Activated naive CD8-positive, alpha-beta T cell treated with anti-CD3 and anti-CD28 coated beads, Interleukin-2, amount 50 U/mL, for 24 hours (primary cell): Measurements from ENCODE around the gene AATF.

Experiments used
- ATAC-seq: fragments of 150-1000 bp; cut with Tn5 transposase; one replicate; pipeline ENCODE4 v1.10.0; 2021
- DNase-seq: peaks from one replicate; pipeline ENCODE4 v3.0.0; 2021
- H3K27ac Mint-ChIP-seq: one replicate; pipeline ENCODE4 v1.8.0; 2021; ENCODE audit warnings: mild to moderate bottlenecking, mixed read lengths
- H3K27me3 Mint-ChIP-seq: one replicate; pipeline ENCODE4 v1.8.0; 2021; ENCODE audit warnings: mixed read lengths
- H3K36me3 Mint-ChIP-seq: one replicate; pipeline ENCODE4 v1.8.0; 2021; ENCODE audit warnings: low read depth, mixed read lengths
- H3K4me1 Mint-ChIP-seq: one replicate; pipeline ENCODE4 v1.8.0; 2021; ENCODE audit warnings: mixed read lengths
- H3K4me3 Mint-ChIP-seq: one replicate; pipeline ENCODE4 v1.8.0; 2021; ENCODE audit warnings: mild to moderate bottlenecking, moderate library complexity, mixed read lengths
- H3K9me3 Mint-ChIP-seq: one replicate; pipeline ENCODE4 v1.8.0; 2021; ENCODE audit warnings: mixed read lengths

The AATF gene

GRCh38 chr17:36942631-36943125 is 6.1 kb upstream of the AATF start:
- Mint-ChIP-seq H3K9me3 (no peaks in the 10 kb centered on the region), H3K4me1 (peaks cover 30% of the 10 kb centered on the region), H3K36me3 (no peaks in the 10 kb centered on the region), H3K4me3 (no peak overlapping the region), H3K27ac (no peak overlapping the region), H3K27me3 (peaks cover 84% of the 10 kb centered on the region)
- DNase-seq (peak; percentile 18), ATAC-seq (no peak)

GRCh38 chr17:36943250-36944191 is 5.2 kb upstream of the AATF start:
- no peak for DNase-seq
- peak overlapping the region; percentile 19 for H3K4me3 Mint-ChIP-seq
- H3K36me3 Mint-ChIP-seq = peaks cover under 1% of the 10 kb centered on the region
- no peak for ATAC-seq
- H3K27ac Mint-ChIP-seq = no peak overlapping the region
- peaks cover 31% of the 10 kb centered on the region for H3K4me1 Mint-ChIP-seq
- H3K9me3 Mint-ChIP-seq = no peaks in the 10 kb centered on the region
- peaks cover 82% of the 10 kb centered on the region for H3K27me3 Mint-ChIP-seq

- Mint-ChIP-seq H3K9me3 (no peaks in the 10 kb centered on the region), H3K4me3 (no peak overlapping the region), H3K36me3 (peaks cover 8% of the 10 kb centered on the region), H3K27ac (no peak overlapping the region), H3K4me1 (peaks cover 31% of the 10 kb centered on the region), H3K27me3 (peaks cover 74% of the 10 kb centered on the region)
- no peak for ATAC-seq
- no peak for DNase-seq
Measured at GRCh38 chr17:36944553-36944952, 4.2 kb upstream of the AATF start.

- Mint-ChIP-seq H3K9me3 (no peaks in the 10 kb centered on the region), H3K27me3 (peaks cover 68% of the 10 kb centered on the region), H3K27ac (no peak overlapping the region), H3K4me1 (peaks cover 34% of the 10 kb centered on the region), H3K36me3 (peaks cover 14% of the 10 kb centered on the region), H3K4me3 (no peak overlapping the region)
- ATAC-seq (no peak), DNase-seq (no peak)
Measured at GRCh38 chr17:36945140-36945539, 3.6 kb upstream of the AATF start.

- H3K36me3 Mint-ChIP-seq = peaks cover 23% of the 10 kb centered on the region
- DNase-seq (no peak), ATAC-seq (no peak)
- no peak overlapping the region for H3K4me3 Mint-ChIP-seq
- peaks cover 43% of the 10 kb centered on the region for H3K4me1 Mint-ChIP-seq
- no peak overlapping the region for H3K27ac Mint-ChIP-seq
- peaks cover 58% of the 10 kb centered on the region for H3K27me3 Mint-ChIP-seq
- H3K9me3 Mint-ChIP-seq = no peaks in the 10 kb centered on the region
Measured at GRCh38 chr17:36945959-36946725, 2.6 kb upstream of the AATF start.

- Mint-ChIP-seq H3K9me3 (no peaks in the 10 kb centered on the region), H3K36me3 (peaks cover 27% of the 10 kb centered on the region), H3K27ac (no peak overlapping the region), H3K27me3 (peaks cover 52% of the 10 kb centered on the region), H3K4me1 (peaks cover 40% of the 10 kb centered on the region), H3K4me3 (no peak overlapping the region)
- ATAC-seq = no peak
- DNase-seq = no peak
Measured at GRCh38 chr17:36946726-36947091, 2.0 kb upstream of the AATF start.

GRCh38 chr17:36947922-36948716 is 635 bp upstream of the AATF start:
- Mint-ChIP-seq H3K27me3 (peaks cover 50% of the 10 kb centered on the region), H3K4me1 (peaks cover 51% of the 10 kb centered on the region), H3K9me3 (no peaks in the 10 kb centered on the region), H3K27ac (peak overlapping the region; percentile 94), H3K36me3 (peaks cover 40% of the 10 kb centered on the region), H3K4me3 (peak overlapping the region; percentile 94)
- ATAC-seq (peak; percentile 1), DNase-seq (no peak)

- Mint-ChIP-seq H3K4me1 (peaks cover 51% of the 10 kb centered on the region), H3K36me3 (peaks cover 52% of the 10 kb centered on the region), H3K27ac (peak overlapping the region; percentile 94), H3K4me3 (peak overlapping the region; percentile 94), H3K9me3 (no peaks in the 10 kb centered on the region), H3K27me3 (peaks cover 39% of the 10 kb centered on the region)
- DNase-seq (no peak), ATAC-seq (no peak)
Measured at GRCh38 chr17:36949461-36949927, 740 bp downstream of the AATF start.

- H3K4me3 Mint-ChIP-seq = peak overlapping the region; percentile 94
- H3K36me3 Mint-ChIP-seq = peaks cover 56% of the 10 kb centered on the region
- DNase-seq (no peak), ATAC-seq (no peak)
- peaks cover 33% of the 10 kb centered on the region for H3K27me3 Mint-ChIP-seq
- peaks cover 51% of the 10 kb centered on the region for H3K4me1 Mint-ChIP-seq
- H3K27ac Mint-ChIP-seq = peak overlapping the region; percentile 94
- H3K9me3 Mint-ChIP-seq = no peaks in the 10 kb centered on the region
Measured at GRCh38 chr17:36950027-36950426, 1.3 kb downstream of the AATF start.

GRCh38 chr17:36951084-36951789 is 2.5 kb downstream of the AATF start:
- no peak for ATAC-seq
- DNase-seq = no peak
- Mint-ChIP-seq H3K36me3 (peaks cover 66% of the 10 kb centered on the region), H3K4me1 (peaks cover 46% of the 10 kb centered on the region), H3K27ac (no peak overlapping the region), H3K9me3 (no peaks in the 10 kb centered on the region), H3K27me3 (peaks cover 22% of the 10 kb centered on the region), H3K4me3 (peak overlapping the region; percentile 94)

GRCh38 chr17:36971508-36971907 is 22.8 kb downstream of the AATF start:
- Mint-ChIP-seq H3K27ac (no peak overlapping the region), H3K9me3 (no peaks in the 10 kb centered on the region), H3K27me3 (no peaks in the 10 kb centered on the region), H3K4me3 (no peak overlapping the region), H3K4me1 (peaks cover 40% of the 10 kb centered on the region), H3K36me3 (peaks cover 41% of the 10 kb centered on the region)
- ATAC-seq = no peak
- DNase-seq = no peak

- H3K4me3 Mint-ChIP-seq = no peak overlapping the region
- peaks cover 38% of the 10 kb centered on the region for H3K4me1 Mint-ChIP-seq
- H3K27me3 Mint-ChIP-seq = no peaks in the 10 kb centered on the region
- H3K27ac Mint-ChIP-seq = no peak overlapping the region
- no peak for ATAC-seq
- peaks cover 36% of the 10 kb centered on the region for H3K36me3 Mint-ChIP-seq
- no peaks in the 10 kb centered on the region for H3K9me3 Mint-ChIP-seq
- no peak for DNase-seq
Measured at GRCh38 chr17:36972186-36972700, 23.5 kb downstream of the AATF start.

GRCh38 chr17:36972905-36973304 is 24.2 kb downstream of the AATF start:
- Mint-ChIP-seq H3K27me3 (no peaks in the 10 kb centered on the region), H3K4me3 (no peak overlapping the region), H3K4me1 (peaks cover 36% of the 10 kb centered on the region), H3K27ac (no peak overlapping the region), H3K36me3 (peaks cover 29% of the 10 kb centered on the region), H3K9me3 (no peaks in the 10 kb centered on the region)
- DNase-seq (no peak), ATAC-seq (no peak)
